Liver (tissue), 3 donors: Measurements from ENCODE around the gene BRINP3.

Source experiments
- CTCF ChIP-seq: fragments of 150-350 bp; IDR thresholded peaks from 2 replicates; pipeline ENCODE4 v1.5.1; 2017; ENCODE audit warnings: improper control_type of control experiment, low read depth, low read length; ENCODE audit not compliant: missing input control
- JUND ChIP-seq, 2 donors: IDR thresholded peaks; 2 replicates each; pipeline ENCODE4 v1.6.1; 2016; ENCODE audit warnings: antibody characterized with exemption in 2 of 2
- RAD21 ChIP-seq, 2 donors: IDR thresholded peaks; 2 replicates each; pipeline ENCODE4 v1.6.1; 2016; ENCODE audit warnings: antibody characterized with exemption in 2 of 2, mild to moderate bottlenecking in 2 of 2
- REST ChIP-seq: IDR thresholded peaks from 2 replicates; pipeline ENCODE4 v1.6.1; 2016; ENCODE audit warnings: antibody characterized with exemption, mild to moderate bottlenecking
- RXRA ChIP-seq, 2 donors: IDR thresholded peaks; 2 replicates each; pipeline ENCODE4 v1.6.1; 2017 to 2018; ENCODE audit warnings: antibody characterized with exemption in 2 of 2, mild to moderate bottlenecking in 1 of 2
- SP1 ChIP-seq: IDR thresholded peaks from 2 replicates; pipeline ENCODE4 v1.6.1; 2018; ENCODE audit warnings: antibody characterized with exemption, mild to moderate bottlenecking
- YY1 ChIP-seq: IDR thresholded peaks from 2 replicates; pipeline ENCODE4 v1.6.1; 2016; ENCODE audit warnings: antibody characterized with exemption, mild to moderate bottlenecking
- donor health status: healthy.
- donor health status: healthy.

- TF ChIP-seq CTCF (no peak), RAD21 (IDR thresholded peaks at IDR 0.05) (no peak), YY1 (no peak), RXRA (IDR thresholded peaks at IDR 0.05) (no peak), REST (no peak), JUND (IDR thresholded peaks at IDR 0.05) (no peak), SP1 (no peak)
Observed at GRCh38 chr1:190098107-190098506, 379.6 kb downstream of the BRINP3 start.
